Adrenal gland (tissue), 5 donors: ENCODE results near the gene GABPB2.

Experiments used
- POLR2A ChIP-seq, 2 donors: fragments of 450-650 bp; IDR thresholded peaks; one replicate each; pipeline ENCODE4 v1.6.1; 2017; ENCODE audit warnings: antibody characterized with exemption in 2 of 2, mild to moderate bottlenecking in 2 of 2, moderate library complexity in 1 of 2
- TF ChIP-seq, protein P1 (sequence below), 6 experiments: fragments of 450-650 bp in 4 of 6; fragments of 200-600 bp in 2 of 6; sonication (generic) in 1 of 6; IDR thresholded peaks; 1 replicate in 5 of 6; 2 replicates in 1 of 6; pipeline versions ENCODE4 v1.5.1 to v1.8.0; 2016 to 2021; ENCODE audit warnings: antibody characterized with exemption in 6 of 6, mild to moderate bottlenecking in 2 of 6, moderate library complexity in 1 of 6
- donor health status: DM: no; HTN: no; CAD: no.

DNA sequence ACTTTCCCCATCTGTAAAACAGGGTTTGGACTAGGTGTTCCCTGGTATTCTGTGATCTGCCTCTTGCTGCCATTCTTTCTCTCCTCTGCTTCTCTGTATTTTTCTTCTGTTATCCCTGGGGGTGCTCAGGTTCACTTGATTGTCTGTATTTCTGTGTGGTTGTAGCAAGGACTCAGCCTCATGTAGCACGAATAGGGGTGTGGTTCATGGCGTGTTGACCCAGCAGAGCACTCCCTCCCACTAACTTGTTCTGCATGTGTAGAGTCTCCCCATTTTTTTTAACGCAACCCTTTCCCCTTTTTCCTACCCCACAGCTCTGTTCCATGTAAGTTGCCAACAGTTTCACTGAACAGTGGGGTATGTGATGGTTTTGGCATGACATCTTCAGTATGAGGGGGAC is 35.4 kb upstream of the GABPB2 start:
- TF ChIP-seq POLR2A (IDR thresholded peaks at IDR 0.05) = no peak
- TF ChIP-seq, protein P1, sequence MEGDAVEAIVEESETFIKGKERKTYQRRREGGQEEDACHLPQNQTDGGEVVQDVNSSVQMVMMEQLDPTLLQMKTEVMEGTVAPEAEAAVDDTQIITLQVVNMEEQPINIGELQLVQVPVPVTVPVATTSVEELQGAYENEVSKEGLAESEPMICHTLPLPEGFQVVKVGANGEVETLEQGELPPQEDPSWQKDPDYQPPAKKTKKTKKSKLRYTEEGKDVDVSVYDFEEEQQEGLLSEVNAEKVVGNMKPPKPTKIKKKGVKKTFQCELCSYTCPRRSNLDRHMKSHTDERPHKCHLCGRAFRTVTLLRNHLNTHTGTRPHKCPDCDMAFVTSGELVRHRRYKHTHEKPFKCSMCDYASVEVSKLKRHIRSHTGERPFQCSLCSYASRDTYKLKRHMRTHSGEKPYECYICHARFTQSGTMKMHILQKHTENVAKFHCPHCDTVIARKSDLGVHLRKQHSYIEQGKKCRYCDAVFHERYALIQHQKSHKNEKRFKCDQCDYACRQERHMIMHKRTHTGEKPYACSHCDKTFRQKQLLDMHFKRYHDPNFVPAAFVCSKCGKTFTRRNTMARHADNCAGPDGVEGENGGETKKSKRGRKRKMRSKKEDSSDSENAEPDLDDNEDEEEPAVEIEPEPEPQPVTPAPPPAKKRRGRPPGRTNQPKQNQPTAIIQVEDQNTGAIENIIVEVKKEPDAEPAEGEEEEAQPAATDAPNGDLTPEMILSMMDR (IDR thresholded peaks at IDR 0.05) = no peak
